GM18870 (cell line): ENCODE results near the gene FPR2.
"Not testable (repeated sequence)": the region's sequence is repeated elsewhere in the genome, so short reads cannot be mapped to it uniquely, and the experiment has no call there.

Experiments
- ATAC-seq: cut with Tn5 transposase; IDR thresholded peaks from one replicate; pipeline ENCODE4 v1.9.1; 2021; ENCODE audit warnings: moderate library complexity; ENCODE audit not compliant: unreplicated experiment

Gene FPR2

DNA sequence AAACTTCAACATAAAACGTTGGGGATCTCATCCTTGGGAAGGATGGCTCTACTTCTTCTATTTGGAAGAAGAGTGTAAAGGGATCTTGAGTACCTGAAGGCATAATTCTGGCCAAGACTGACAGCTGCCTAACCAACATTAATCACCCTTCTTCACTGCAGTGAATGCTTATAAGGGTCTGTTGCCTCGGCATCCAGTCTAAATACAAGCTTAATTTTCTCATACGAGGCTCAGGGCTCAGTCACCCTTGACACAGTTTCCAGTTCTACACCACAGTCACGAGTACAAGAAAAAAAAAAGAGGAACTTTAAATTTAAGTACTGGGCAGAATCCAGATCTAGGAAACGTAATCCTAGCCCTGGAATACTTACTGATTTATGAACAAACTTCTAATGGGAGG is 43.0 kb downstream of the FPR2 start:
- no peak for ATAC-seq

GRCh38 chr19:51804789-51805188 is 43.8 kb downstream of the FPR2 start:
- ATAC-seq = not testable (repeated sequence)

- not testable (repeated sequence) for ATAC-seq
Measured at GRCh38 chr19:51805396-51805795, 44.4 kb downstream of the FPR2 start.

GRCh38 chr19:51806571-51806970 is 45.6 kb downstream of the FPR2 start:
- ATAC-seq = not testable (repeated sequence)

DNA sequence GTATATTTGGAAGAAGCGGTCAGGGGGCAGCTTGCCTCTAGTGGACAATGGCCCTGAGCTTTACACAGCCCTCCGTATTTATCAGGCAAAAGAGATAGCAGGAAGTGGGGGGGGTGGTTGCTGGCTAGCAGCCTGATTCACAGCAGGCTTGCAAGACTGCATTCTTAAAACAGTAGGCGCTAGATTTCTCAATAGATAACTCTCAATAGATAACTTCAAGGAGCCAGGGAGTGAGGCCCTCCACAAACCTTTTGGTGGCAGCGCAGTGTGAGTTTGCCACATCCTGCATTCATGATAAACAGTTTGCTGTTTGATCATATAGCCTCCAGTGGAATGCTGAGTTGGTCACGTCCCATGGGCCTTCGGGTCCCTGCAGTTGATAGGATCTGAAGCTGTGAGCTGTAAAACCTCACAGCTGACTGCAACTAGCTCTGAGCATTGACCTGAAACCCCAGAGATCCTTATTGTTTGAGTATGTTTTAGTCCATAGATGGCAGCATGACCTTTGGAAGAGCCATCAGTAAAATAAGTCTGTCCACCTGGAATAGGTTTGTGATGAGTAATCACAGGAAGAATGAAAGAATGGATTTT is 46.2 kb downstream of the FPR2 start:
- no peak for ATAC-seq

- no peak for ATAC-seq
Measured at GRCh38 chr19:51807925-51808324, 46.9 kb downstream of the FPR2 start.

DNA sequence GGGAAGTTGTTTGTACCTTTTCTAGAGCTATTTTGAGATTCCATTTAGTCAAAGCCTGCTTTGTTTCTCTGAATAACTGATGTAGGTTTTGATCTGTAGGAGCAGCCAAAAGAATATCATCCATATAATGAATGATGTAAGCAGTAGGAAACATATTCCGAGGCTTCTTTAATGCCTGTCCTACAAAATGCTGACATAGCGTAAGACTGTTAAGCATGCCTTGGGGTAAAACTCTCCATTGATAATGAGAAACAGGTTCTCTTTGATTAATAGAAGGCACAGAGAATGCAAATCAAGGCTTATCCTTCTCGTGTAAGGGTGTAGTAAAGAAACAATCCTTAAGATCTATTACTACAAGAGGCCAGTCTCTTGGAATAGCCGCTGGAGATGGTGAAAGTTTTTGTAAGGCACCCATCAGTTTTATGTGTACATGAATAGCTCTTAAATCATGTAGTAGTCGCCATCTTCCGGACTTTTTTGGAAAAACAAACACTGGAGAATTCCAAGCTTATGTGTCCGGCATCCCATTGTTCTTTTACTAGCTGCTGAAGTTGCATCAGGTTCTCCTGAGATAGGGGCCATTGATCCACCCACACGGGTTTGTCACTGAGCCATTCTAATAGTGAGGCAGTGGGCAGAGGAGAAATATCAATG is 47.5 kb downstream of the FPR2 start:
- ATAC-seq = no peak

GRCh38 chr19:51809787-51810186 is 48.8 kb downstream of the FPR2 start:
- no peak for ATAC-seq

GRCh38 chr19:51810223-51810622 is 49.2 kb downstream of the FPR2 start:
- ATAC-seq = no peak

DNA sequence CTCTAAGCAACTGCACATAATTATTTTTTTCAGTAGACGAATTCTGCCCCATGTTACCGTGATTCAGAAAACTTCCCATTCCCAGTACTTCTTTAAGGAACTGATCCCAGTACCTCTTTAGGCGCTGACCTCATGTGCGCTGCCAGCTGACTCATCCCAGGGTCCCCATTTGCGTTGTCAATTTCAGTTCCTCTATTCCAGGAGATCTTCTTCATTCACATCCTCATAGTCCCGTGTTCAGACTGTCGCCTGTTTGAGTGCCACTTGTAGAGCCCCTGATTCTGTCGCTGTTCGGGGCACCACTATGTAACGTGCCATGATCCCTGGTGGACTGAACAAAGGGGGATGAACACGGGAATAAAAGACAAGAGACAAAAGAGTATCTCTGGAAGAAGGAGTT is 50.4 kb downstream of the FPR2 start:
- no peak for ATAC-seq

- ATAC-seq = no peak
Measured at GRCh38 chr19:51815043-51815442, 54.1 kb downstream of the FPR2 start.

DNA sequence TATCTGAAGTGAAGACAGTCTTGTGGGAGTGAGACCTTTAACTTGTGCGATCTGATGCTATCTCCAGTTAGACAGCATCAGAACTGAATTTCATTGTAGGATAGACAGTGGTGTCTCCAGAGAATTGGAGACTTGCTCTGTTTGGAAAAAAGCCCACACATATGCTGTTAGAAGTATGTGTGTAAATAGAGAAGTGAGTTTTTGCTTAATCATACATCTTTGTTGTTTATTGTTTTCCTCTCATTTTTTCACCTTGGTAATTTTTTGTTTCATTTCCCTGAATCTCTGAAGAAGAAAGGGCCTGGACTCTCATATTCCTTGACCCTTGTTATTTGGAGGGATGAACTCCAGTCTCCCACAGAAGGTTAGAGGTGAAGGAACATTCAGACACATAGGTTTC is 55.7 kb downstream of the FPR2 start:
- ATAC-seq = no peak

DNA sequence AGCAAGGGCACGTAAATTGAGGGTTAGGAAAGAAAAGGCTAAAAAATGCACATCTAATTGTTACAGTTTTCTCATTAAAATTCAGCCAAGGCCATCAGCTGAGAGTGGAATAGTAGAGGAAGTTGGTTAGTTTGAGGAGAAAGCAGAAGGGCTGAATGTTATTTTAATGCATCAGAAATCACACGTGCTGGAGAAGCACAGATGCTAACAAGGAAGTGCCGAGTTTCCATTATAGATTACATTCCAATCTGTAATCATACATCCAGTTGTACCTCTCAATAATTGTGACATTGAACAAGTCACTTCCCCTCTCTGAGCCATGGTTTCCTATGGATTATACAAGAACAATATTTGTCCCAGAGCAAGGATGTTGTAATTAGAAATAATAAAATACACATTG is 59.0 kb downstream of the FPR2 start:
- ATAC-seq = no peak
